Activated CD4-positive, alpha-beta T cell treated with anti-CD3 and anti-CD28 coated beads, Interleukin-2, amount 50 U/mL, for 16 hours (primary cell): ENCODE measurements around the gene EXOC5.
"Not testable (repeated sequence)": the region's sequence is repeated elsewhere in the genome, so short reads cannot be mapped to it uniquely, and the experiment has no call there.

Experiments
- DNase-seq: peaks from one replicate; pipeline ENCODE4 v3.0.0-alpha.2; 2020

The EXOC5 gene

GRCh38 chr14:57268161-57269069 lies at the start of gene EXOC5, which contains the start of gene AP5M1:
Gene EXOC5, minus strand, starts transcription at chr14:57268905. Its CDS starts 257 bp downstream, at chr14:57268648.
Gene AP5M1, plus strand, starts transcription at chr14:57268971. Its CDS starts 344 bp downstream, at chr14:57269315.
- DNase-seq: peak; percentile 94

GRCh38 chr14:57317248-57317833 lies 48.6 kb upstream of the EXOC5 start:
- peak; percentile 75 for DNase-seq

- no peak for DNase-seq
Observed at GRCh38 chr14:57314396-57315089, 45.8 kb upstream of the EXOC5 start.

GRCh38 chr14:57302883-57303282 lies 34.2 kb upstream of the EXOC5 start:
- DNase-seq: no peak

- DNase-seq: no peak
Observed at GRCh38 chr14:57299511-57299910, 30.8 kb upstream of the EXOC5 start.

GRCh38 chr14:57297852-57298251 lies 29.1 kb upstream of the EXOC5 start:
- no peak for DNase-seq

GRCh38 chr14:57295239-57295638 lies 26.5 kb upstream of the EXOC5 start:
- no peak for DNase-seq

- DNase-seq: no peak
Observed at GRCh38 chr14:57293866-57294837, 25.4 kb upstream of the EXOC5 start.

GRCh38 chr14:57291692-57292647 lies 23.3 kb upstream of the EXOC5 start:
- DNase-seq: no peak

GRCh38 chr14:57290751-57291150 lies 22.0 kb upstream of the EXOC5 start:
- no peak for DNase-seq

GRCh38 chr14:57287745-57288144 lies 19.0 kb upstream of the EXOC5 start:
- DNase-seq: no peak

- no peak for DNase-seq
Observed at GRCh38 chr14:57277062-57277461, 8.4 kb upstream of the EXOC5 start.

- no peak for DNase-seq
Observed at GRCh38 chr14:57275023-57275664, 6.4 kb upstream of the EXOC5 start.

- no peak for DNase-seq
Observed at GRCh38 chr14:57274551-57274950, 5.8 kb upstream of the EXOC5 start.

GRCh38 chr14:57273236-57273635 lies 4.5 kb upstream of the EXOC5 start:
- no peak for DNase-seq

GRCh38 chr14:57266065-57266464 lies 2.6 kb downstream of the EXOC5 start:
- no peak for DNase-seq

- no peak for DNase-seq
Observed at GRCh38 chr14:57262117-57262516, 6.6 kb downstream of the EXOC5 start.

GRCh38 chr14:57261604-57262003 lies 7.1 kb downstream of the EXOC5 start:
- no peak for DNase-seq

- no peak for DNase-seq
Observed at GRCh38 chr14:57259672-57260071, 9.0 kb downstream of the EXOC5 start.

GRCh38 chr14:57258221-57258620 lies 10.5 kb downstream of the EXOC5 start:
- not testable (repeated sequence) for DNase-seq

GRCh38 chr14:57254884-57255283 lies 13.8 kb downstream of the EXOC5 start:
- no peak for DNase-seq
